Mesodermal cell (in vitro differentiated cells): ENCODE results near the gene SLC26A3.

Source experiments
- H3K27ac ChIP-seq: 2 replicates; pipeline ENCODE4 v1.7.0; 2013; ENCODE audit warnings: mild to moderate bottlenecking, low read depth, low read length, moderate library complexity; ENCODE audit not compliant: severe bottlenecking
- H3K36me3 ChIP-seq: 2 replicates; pipeline ENCODE4 v1.7.1; 2013; ENCODE audit warnings: mild to moderate bottlenecking, low read length, moderate library complexity; ENCODE audit not compliant: control insufficient read depth, insufficient read depth
- H3K4me1 ChIP-seq: one replicate; pipeline ENCODE4 v1.7.1; 2013; ENCODE audit warnings: mild to moderate bottlenecking, low read length; ENCODE audit not compliant: insufficient read depth, control insufficient read depth, poor library complexity, severe bottlenecking
- H3K4me3 ChIP-seq: 2 replicates; pipeline ENCODE4 v1.7.0; 2013; ENCODE audit warnings: low read length, control low read depth, mild to moderate bottlenecking; ENCODE audit not compliant: insufficient read depth, poor library complexity, severe bottlenecking; ENCODE audit errors: extremely low read depth
- H3K9me3 ChIP-seq: 2 replicates; pipeline ENCODE4 v1.7.1; 2013; ENCODE audit warnings: mild to moderate bottlenecking, low read length, moderate library complexity; ENCODE audit not compliant: control insufficient read depth
- WGBS, 2 experiments: methylation state at CpG; one replicate each; pipeline ENCODE4 v1.1.5; 2013; ENCODE audit warnings: missing lambda C conversion rate in 2 of 2; ENCODE audit not compliant: insufficient coverage in 2 of 2; 5-methylcytosine and 5-hydroxymethylcytosine counted together

SLC26A3 gene

DNA sequence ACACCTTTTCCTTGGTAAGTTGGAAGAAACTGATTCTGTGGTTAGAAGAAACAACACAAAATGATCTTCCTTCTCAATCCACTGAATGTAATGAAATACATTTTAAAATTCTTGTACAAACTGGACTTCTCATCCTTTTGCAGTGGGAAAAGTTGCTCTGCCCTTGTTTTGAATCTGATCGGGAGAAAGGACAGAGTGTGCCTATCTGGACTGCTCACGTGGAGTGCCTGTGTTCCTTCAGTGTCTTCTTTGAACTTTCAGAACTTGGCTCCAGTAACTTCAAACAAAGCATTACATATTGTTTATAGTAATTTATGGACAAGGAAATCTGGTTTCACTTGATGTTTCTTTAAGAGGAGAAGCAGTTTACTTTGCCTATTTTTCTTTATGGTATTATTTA is 17.1 kb downstream of the SLC26A3 start:
- 100% methylated on average over 1 of the region's 2 CpGs; no CpG with 5 or more reads in 1 of the 2 experiments for WGBS, 2 experiments
- no peaks in the 10 kb centered on the region for H3K9me3 ChIP-seq
- H3K4me1 ChIP-seq = no peaks in the 10 kb centered on the region
- no peaks in the 10 kb centered on the region for H3K36me3 ChIP-seq
- no peak overlapping the region for H3K27ac ChIP-seq
- H3K4me3 ChIP-seq = no peak overlapping the region

- H3K9me3 ChIP-seq = no peaks in the 10 kb centered on the region
- no peaks in the 10 kb centered on the region for H3K4me1 ChIP-seq
- no peak overlapping the region for H3K27ac ChIP-seq
- no CpG with 5 or more reads among the region's 2 CpGs for WGBS, 2 experiments
- no peaks in the 10 kb centered on the region for H3K36me3 ChIP-seq
- no peak overlapping the region for H3K4me3 ChIP-seq
These were observed 17.9 kb downstream of the SLC26A3 start for GRCh38 chr7:107785170-107785569.

- Histone ChIP-seq H3K36me3 (no peaks in the 10 kb centered on the region), H3K27ac (no peak overlapping the region), H3K4me3 (no peak overlapping the region), H3K4me1 (no peaks in the 10 kb centered on the region), H3K9me3 (no peaks in the 10 kb centered on the region)
- no CpG with 5 or more reads among the region's 1 CpG for WGBS, 2 experiments
These were observed 19.4 kb downstream of the SLC26A3 start for GRCh38 chr7:107783648-107784047.

DNA sequence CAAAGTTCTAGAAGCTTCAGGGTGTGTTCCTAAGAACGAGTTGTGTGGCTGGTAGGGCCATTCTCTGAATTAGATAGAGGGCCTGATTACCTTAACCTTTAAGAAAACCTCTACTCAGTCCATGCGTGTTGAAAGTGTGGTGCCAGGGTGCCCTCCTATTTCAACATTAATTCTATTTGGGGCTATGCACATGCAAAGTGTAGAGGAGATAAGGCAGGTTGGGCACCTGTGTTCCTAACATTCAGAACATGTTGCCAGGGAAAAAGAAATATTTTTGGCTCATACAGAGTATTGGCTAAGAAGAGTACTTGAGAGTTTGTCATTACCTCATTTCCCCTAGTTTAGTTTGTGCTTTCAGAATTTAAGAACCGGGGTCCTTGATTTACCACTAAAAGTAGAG is 20.6 kb downstream of the SLC26A3 start:
- Histone ChIP-seq H3K27ac (no peak overlapping the region), H3K4me1 (no peaks in the 10 kb centered on the region)
- WGBS, 2 experiments = no CpG with 5 or more reads among the region's 3 CpGs

DNA sequence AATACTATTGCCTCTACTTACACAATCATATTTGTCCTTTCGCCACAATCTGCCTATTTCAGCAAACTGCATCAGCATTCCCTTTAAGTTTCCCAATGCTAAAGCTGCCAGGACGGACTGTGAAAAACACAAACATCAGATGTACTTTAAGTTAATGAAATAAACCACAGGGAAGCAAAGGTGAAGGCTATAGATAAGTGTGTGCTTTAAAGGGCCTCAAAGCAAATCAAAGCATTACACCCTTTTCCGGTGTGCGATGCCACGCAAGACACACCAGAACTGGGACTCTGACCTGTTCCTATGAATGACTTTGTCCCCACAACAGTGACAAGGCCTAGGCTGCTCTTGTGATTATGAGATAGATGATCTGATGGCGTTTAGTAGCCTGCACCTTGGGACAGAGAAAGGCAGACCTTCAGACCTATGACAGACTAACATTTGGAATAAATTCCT is 23.4 kb downstream of the SLC26A3 start:
- no peak overlapping the region for H3K4me3 ChIP-seq
- H3K4me1 ChIP-seq = no peaks in the 10 kb centered on the region
- H3K27ac ChIP-seq = no peak overlapping the region
- 90 to 96% methylated on average over 3 to 4 of the region's 6 CpGs for WGBS, 2 experiments
- no peaks in the 10 kb centered on the region for H3K9me3 ChIP-seq
- H3K36me3 ChIP-seq = no peaks in the 10 kb centered on the region

More for the DNA sequence above, 20.6 kb downstream of the SLC26A3 start:
- H3K4me3 ChIP-seq = no peak overlapping the region
- H3K9me3 ChIP-seq = no peaks in the 10 kb centered on the region
- no peaks in the 10 kb centered on the region for H3K36me3 ChIP-seq

DNA sequence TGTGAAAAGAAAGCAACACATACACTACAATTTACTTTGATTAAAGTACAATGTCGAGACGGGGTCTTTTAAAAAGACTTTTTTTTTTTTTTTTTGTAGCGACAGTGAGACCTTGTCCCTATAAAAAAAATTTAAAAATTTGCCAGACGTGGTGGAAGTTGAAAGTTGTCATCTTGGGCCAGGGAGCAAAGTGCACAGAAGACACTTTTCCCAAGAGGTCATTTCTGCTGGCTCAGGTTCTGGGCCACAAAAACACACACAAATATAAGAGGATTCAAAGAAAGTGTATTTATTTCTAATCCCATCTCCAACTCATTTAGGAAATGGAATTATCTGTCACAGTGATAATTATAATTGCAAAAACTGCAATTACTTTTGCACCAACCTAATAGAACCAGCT is 24.7 kb downstream of the SLC26A3 start:
- no peaks in the 10 kb centered on the region for H3K36me3 ChIP-seq
- no peak overlapping the region for H3K4me3 ChIP-seq
- WGBS, 2 experiments = no CpG with 5 or more reads among the region's 4 CpGs
- H3K4me1 ChIP-seq = no peaks in the 10 kb centered on the region
- H3K27ac ChIP-seq = no peak overlapping the region
- H3K9me3 ChIP-seq = no peaks in the 10 kb centered on the region

DNA sequence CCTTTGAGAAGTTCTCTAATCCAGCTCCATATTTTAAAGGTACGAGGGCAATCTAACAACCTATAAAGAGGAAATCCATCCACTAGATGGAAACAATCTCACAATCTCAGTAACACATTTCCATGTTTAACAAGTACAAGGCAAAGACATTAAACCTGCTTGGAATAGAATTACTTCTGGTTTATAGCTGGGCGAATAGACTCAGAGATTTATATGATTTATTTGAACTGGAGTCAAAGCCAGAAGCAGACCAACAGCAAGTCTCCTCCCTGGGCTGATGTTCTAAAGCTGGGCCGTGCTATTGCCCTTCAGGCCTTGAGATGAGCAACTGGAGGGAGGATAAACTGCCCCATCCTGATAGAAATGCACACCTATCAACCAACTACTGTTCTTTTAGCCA is 25.3 kb downstream of the SLC26A3 start:
- WGBS, 2 experiments = 92 to 100% methylated on average over 2 to 3 of the region's 3 CpGs
- Histone ChIP-seq H3K27ac (no peak overlapping the region), H3K4me1 (no peaks in the 10 kb centered on the region), H3K9me3 (no peaks in the 10 kb centered on the region), H3K36me3 (no peaks in the 10 kb centered on the region), H3K4me3 (no peak overlapping the region)

GRCh38 chr7:107773027-107773426 is 30.0 kb downstream of the SLC26A3 start:
- Histone ChIP-seq H3K4me3 (no peak overlapping the region), H3K4me1 (no peaks in the 10 kb centered on the region), H3K27ac (no peak overlapping the region), H3K36me3 (no peaks in the 10 kb centered on the region), H3K9me3 (no peaks in the 10 kb centered on the region)
- WGBS, 2 experiments = 100% methylated on average over 1 of the region's 2 CpGs; no CpG with 5 or more reads in 1 of the 2 experiments

DNA sequence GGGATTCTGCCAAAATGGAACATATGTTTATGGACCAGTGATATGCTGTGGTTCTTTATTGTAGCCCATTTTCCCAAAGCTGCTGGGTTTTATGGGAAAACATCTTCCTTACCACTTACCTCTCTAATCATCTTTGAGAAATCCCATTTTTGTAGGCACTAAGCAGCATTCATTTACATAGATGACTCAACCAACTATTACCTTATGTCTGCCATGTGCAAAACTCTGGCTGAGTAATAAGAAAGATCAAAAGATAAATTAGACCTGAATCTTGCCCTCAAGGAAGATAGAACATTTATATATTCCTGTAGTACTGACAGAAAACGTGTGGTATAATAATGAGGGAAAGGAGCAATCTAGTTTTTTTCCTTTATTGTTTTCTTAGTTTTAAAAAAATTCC is 34.8 kb downstream of the SLC26A3 start:
- no peak overlapping the region for H3K27ac ChIP-seq
- no CpG with 5 or more reads among the region's 1 CpG for WGBS, 2 experiments

GRCh38 chr7:107767391-107767790 is 35.6 kb downstream of the SLC26A3 start:
- no peaks in the 10 kb centered on the region for H3K9me3 ChIP-seq
- no peaks in the 10 kb centered on the region for H3K36me3 ChIP-seq
- H3K4me3 ChIP-seq = no peak overlapping the region
- H3K27ac ChIP-seq = no peak overlapping the region
- H3K4me1 ChIP-seq = no peaks in the 10 kb centered on the region
- WGBS, 2 experiments = no CpG with 5 or more reads among the region's 2 CpGs

More for the DNA sequence above, 34.8 kb downstream of the SLC26A3 start:
- no peaks in the 10 kb centered on the region for H3K36me3 ChIP-seq
- H3K4me3 ChIP-seq = no peak overlapping the region
- H3K4me1 ChIP-seq = no peaks in the 10 kb centered on the region
- H3K9me3 ChIP-seq = no peaks in the 10 kb centered on the region

DNA sequence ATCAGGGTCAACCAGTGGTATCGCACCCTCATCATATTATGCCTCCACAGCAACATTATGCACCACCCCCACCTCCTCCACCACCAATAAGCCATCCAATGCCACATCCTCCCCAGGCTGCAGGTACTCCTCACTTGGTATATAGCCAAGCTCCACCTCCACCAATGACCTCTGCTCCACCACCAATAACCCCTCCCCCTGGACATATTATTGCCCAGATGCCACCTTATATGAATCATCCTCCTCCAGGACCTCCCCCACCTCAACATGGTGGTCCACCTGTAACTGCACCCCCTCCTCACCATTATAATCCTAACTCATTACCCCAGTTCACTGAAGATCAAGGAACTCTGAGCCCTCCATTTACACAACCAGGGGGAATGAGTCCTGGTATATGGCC is 44.4 kb downstream of the SLC26A3 start:
- no peaks in the 10 kb centered on the region for H3K9me3 ChIP-seq
- no peaks in the 10 kb centered on the region for H3K4me1 ChIP-seq
- no peak overlapping the region for H3K27ac ChIP-seq
- 100% methylated on average over 1 of the region's 1 CpG; no CpG with 5 or more reads in 1 of the 2 experiments for WGBS, 2 experiments
- H3K4me3 ChIP-seq = no peak overlapping the region
- peaks cover 39% of the 10 kb centered on the region for H3K36me3 ChIP-seq
